ENCODE measurements around the gene MYO5C. TPM values are rescaled to one million over a fixed set of nuclear protein-coding genes. Genes with fewer than 3 reads are reported as not detected.

Gene MYO5C
- total RNA-seq, 2 experiments from 2014 or later, result 0.42 to 0.69 TPM

GRCh38 chr15:52331490-52332240 lies 36.1 kb upstream of the MYO5C start:
- H3K9me3 Mint-ChIP-seq (ENCODE audit: low read depth), result no peaks in the 10 kb centered on the region
- no peaks in the 10 kb centered on the region for H3K27me3 Mint-ChIP-seq
- ATAC-seq (peak; percentile 99), DNase-seq (peak; percentile 66)
- CTCF ChIA-PET, result interaction anchor here (0.7 to 4.3 kb wide), 11 partner anchors 12 to 403 kb away, joined by 3 to 25 read pairs (median 5); no protein-coding TSS in a partner anchor
- peaks cover 21% of the 10 kb centered on the region for H3K36me3 Mint-ChIP-seq (ENCODE audit: low read depth)
- intact Hi-C loops (cut with DNase I, micrococcal nuclease), result loop anchor here (1.0 to 5.0 kb wide), 7 partner anchors 74 to 404 kb away; no protein-coding TSS in a partner anchor
- peak overlapping the region; percentile 28 for H3K27ac Mint-ChIP-seq
- POLR2A ChIA-PET, result interaction anchor here (0.7 kb wide), 1 partner anchor 52 kb away, joined by 7 read pairs; no protein-coding TSS in a partner anchor
- no peak overlapping the region for H3K4me3 Mint-ChIP-seq
- peaks cover 12% of the 10 kb centered on the region for H3K4me1 Mint-ChIP-seq

GRCh38 chr15:52329987-52330386 lies 34.4 kb upstream of the MYO5C start:
- Mint-ChIP-seq H3K27ac (no peak overlapping the region), H3K4me3 (no peak overlapping the region), H3K9me3 (ENCODE audit: low read depth) (no peaks in the 10 kb centered on the region), H3K36me3 (ENCODE audit: low read depth) (peaks cover 27% of the 10 kb centered on the region), H3K27me3 (no peaks in the 10 kb centered on the region), H3K4me1 (peaks cover 12% of the 10 kb centered on the region)
- ChIA-PET POLR2A (no interaction called here), CTCF (interaction anchor here (0.5 to 1.0 kb wide), 2 partner anchors 12 to 408 kb away, joined by 3 to 4 read pairs; no protein-coding TSS in a partner anchor)
- DNase-seq (no peak), ATAC-seq (no peak)
- intact Hi-C loops (cut with DNase I, micrococcal nuclease), result loop anchor here (2.0 to 5.0 kb wide), 4 partner anchors 73 to 267 kb away; no protein-coding TSS in a partner anchor

GRCh38 chr15:52329150-52329549 lies 33.5 kb upstream of the MYO5C start:
- peaks cover 26% of the 10 kb centered on the region for H3K36me3 Mint-ChIP-seq (ENCODE audit: low read depth)
- no peak overlapping the region for H3K4me3 Mint-ChIP-seq
- DNase-seq, result no peak
- no peaks in the 10 kb centered on the region for H3K9me3 Mint-ChIP-seq (ENCODE audit: low read depth)
- no peak for ATAC-seq
- H3K27ac Mint-ChIP-seq, result no peak overlapping the region
- intact Hi-C loops (cut with DNase I, micrococcal nuclease), result no loop called here
- ChIA-PET POLR2A (interaction anchor here (0.7 kb wide), 1 partner anchor 277 kb away, joined by 9 read pairs; no protein-coding TSS in a partner anchor), CTCF (interaction anchor here (1.3 kb wide), 1 partner anchor 71 kb away, joined by 4 read pairs; no protein-coding TSS in a partner anchor)
- no peaks in the 10 kb centered on the region for H3K27me3 Mint-ChIP-seq
- peaks cover 12% of the 10 kb centered on the region for H3K4me1 Mint-ChIP-seq

- no peaks in the 10 kb centered on the region for H3K9me3 Mint-ChIP-seq (ENCODE audit: low read depth)
- ATAC-seq (no peak), DNase-seq (no peak)
- intact Hi-C loops (cut with DNase I, micrococcal nuclease), result no loop called here
- H3K27me3 Mint-ChIP-seq, result no peaks in the 10 kb centered on the region
- POLR2A ChIA-PET, result no interaction called here
- H3K4me1 Mint-ChIP-seq, result peaks cover 12% of the 10 kb centered on the region
- H3K4me3 Mint-ChIP-seq, result no peak overlapping the region
- CTCF ChIA-PET, result interaction anchor here (1.0 to 1.5 kb wide), 4 partner anchors 11 to 406 kb away, joined by 3 to 7 read pairs (median 4); no protein-coding TSS in a partner anchor
- H3K27ac Mint-ChIP-seq, result no peak overlapping the region
- H3K36me3 Mint-ChIP-seq (ENCODE audit: low read depth), result peaks cover 26% of the 10 kb centered on the region
Observed at GRCh38 chr15:52328680-52329079, 33.1 kb upstream of the MYO5C start.

- ATAC-seq (no peak), DNase-seq (no peak)
- Mint-ChIP-seq H3K4me3 (no peak overlapping the region), H3K36me3 (ENCODE audit: low read depth) (peaks cover 32% of the 10 kb centered on the region), H3K9me3 (ENCODE audit: low read depth) (no peaks in the 10 kb centered on the region), H3K27ac (no peak overlapping the region), H3K27me3 (no peaks in the 10 kb centered on the region), H3K4me1 (peaks cover 6% of the 10 kb centered on the region)
- POLR2A ChIA-PET, result interaction anchor here (0.6 kb wide), 1 partner anchor 296 kb away, joined by 3 read pairs; no protein-coding TSS in a partner anchor
- CTCF ChIA-PET, result interaction anchor here (0.9 kb wide), 1 partner anchor 99 kb away, joined by 3 read pairs; no protein-coding TSS in a partner anchor
- intact Hi-C loops (cut with DNase I, micrococcal nuclease), result no loop called here
Observed at GRCh38 chr15:52326756-52327155, 31.2 kb upstream of the MYO5C start.

GRCh38 chr15:52324109-52324508 lies 28.5 kb upstream of the MYO5C start:
- H3K36me3 Mint-ChIP-seq (ENCODE audit: low read depth), result peaks cover 33% of the 10 kb centered on the region
- POLR2A ChIA-PET, result no interaction called here
- ATAC-seq, result no peak
- CTCF ChIA-PET, result no interaction called here
- intact Hi-C loops (cut with DNase I, micrococcal nuclease), result no loop called here
- no peak overlapping the region for H3K27ac Mint-ChIP-seq
- DNase-seq, result no peak
- no peak overlapping the region for H3K4me3 Mint-ChIP-seq
- no peaks in the 10 kb centered on the region for H3K27me3 Mint-ChIP-seq
- no peaks in the 10 kb centered on the region for H3K4me1 Mint-ChIP-seq
- no peaks in the 10 kb centered on the region for H3K9me3 Mint-ChIP-seq (ENCODE audit: low read depth)

- ChIA-PET POLR2A (no interaction called here), CTCF (interaction anchor here (0.7 to 1.6 kb wide), 5 partner anchors 11 to 392 kb away, joined by 3 to 6 read pairs (median 4); no protein-coding TSS in a partner anchor)
- H3K4me1 Mint-ChIP-seq, result no peaks in the 10 kb centered on the region
- peaks cover 30% of the 10 kb centered on the region for H3K36me3 Mint-ChIP-seq (ENCODE audit: low read depth)
- intact Hi-C loops (cut with DNase I, micrococcal nuclease), result no loop called here
- H3K27ac Mint-ChIP-seq, result no peak overlapping the region
- ATAC-seq, result no peak
- no peaks in the 10 kb centered on the region for H3K9me3 Mint-ChIP-seq (ENCODE audit: low read depth)
- H3K4me3 Mint-ChIP-seq, result no peak overlapping the region
- H3K27me3 Mint-ChIP-seq, result no peaks in the 10 kb centered on the region
- no peak for DNase-seq
Observed at GRCh38 chr15:52318729-52319500, 23.3 kb upstream of the MYO5C start.

GRCh38 chr15:52317688-52318087 lies 22.1 kb upstream of the MYO5C start:
- ChIA-PET CTCF (interaction anchor here (0.6 to 1.6 kb wide), 8 partner anchors 11 to 393 kb away, joined by 3 to 6 read pairs (median 3); no protein-coding TSS in a partner anchor), POLR2A (no interaction called here)
- H3K27me3 Mint-ChIP-seq, result no peaks in the 10 kb centered on the region
- DNase-seq (no peak), ATAC-seq (no peak)
- no peak overlapping the region for H3K27ac Mint-ChIP-seq
- H3K9me3 Mint-ChIP-seq (ENCODE audit: low read depth), result no peaks in the 10 kb centered on the region
- no peak overlapping the region for H3K4me3 Mint-ChIP-seq
- intact Hi-C loops (cut with DNase I, micrococcal nuclease), result no loop called here
- no peaks in the 10 kb centered on the region for H3K4me1 Mint-ChIP-seq
- peaks cover 31% of the 10 kb centered on the region for H3K36me3 Mint-ChIP-seq (ENCODE audit: low read depth)

GRCh38 chr15:52317022-52317421 lies 21.4 kb upstream of the MYO5C start:
- peaks cover 33% of the 10 kb centered on the region for H3K36me3 Mint-ChIP-seq (ENCODE audit: low read depth)
- H3K9me3 Mint-ChIP-seq (ENCODE audit: low read depth), result no peaks in the 10 kb centered on the region
- no peak overlapping the region for H3K4me3 Mint-ChIP-seq
- H3K27me3 Mint-ChIP-seq, result no peaks in the 10 kb centered on the region
- ATAC-seq (no peak), DNase-seq (no peak)
- no peaks in the 10 kb centered on the region for H3K4me1 Mint-ChIP-seq
- ChIA-PET POLR2A (no interaction called here), CTCF (interaction anchor here (0.6 to 1.4 kb wide), 3 partner anchors 61 to 337 kb away, joined by 3 read pairs; no protein-coding TSS in a partner anchor)
- intact Hi-C loops (cut with DNase I, micrococcal nuclease), result no loop called here
- no peak overlapping the region for H3K27ac Mint-ChIP-seq

GRCh38 chr15:52309154-52309548 lies 13.5 kb upstream of the MYO5C start:
- ChIA-PET POLR2A (no interaction called here), CTCF (interaction anchor here (2.9 kb wide), 1 partner anchor 52 kb away, joined by 12 read pairs; no protein-coding TSS in a partner anchor)
- Mint-ChIP-seq H3K27me3 (no peaks in the 10 kb centered on the region), H3K4me1 (peaks cover 5% of the 10 kb centered on the region), H3K9me3 (ENCODE audit: low read depth) (no peaks in the 10 kb centered on the region), H3K4me3 (no peak overlapping the region), H3K27ac (no peak overlapping the region), H3K36me3 (ENCODE audit: low read depth) (peaks cover 17% of the 10 kb centered on the region)
- intact Hi-C loops (cut with DNase I, micrococcal nuclease), result no loop called here
- DNase-seq (no peak), ATAC-seq (peak; percentile 36)

- Mint-ChIP-seq H3K9me3 (ENCODE audit: low read depth) (no peaks in the 10 kb centered on the region), H3K4me3 (no peak overlapping the region), H3K4me1 (peaks cover 8% of the 10 kb centered on the region), H3K27ac (no peak overlapping the region), H3K27me3 (no peaks in the 10 kb centered on the region), H3K36me3 (ENCODE audit: low read depth) (peaks cover 15% of the 10 kb centered on the region)
- intact Hi-C loops (cut with DNase I, micrococcal nuclease), result no loop called here
- DNase-seq (no peak), ATAC-seq (no peak)
- POLR2A ChIA-PET, result no interaction called here
- CTCF ChIA-PET, result interaction anchor here (0.8 kb wide), 1 partner anchor 51 kb away, joined by 3 read pairs; no protein-coding TSS in a partner anchor
Observed at GRCh38 chr15:52308446-52309153, 13.0 kb upstream of the MYO5C start.
